ENCODE results near the gene PANK4. TPM values are rescaled to one million over a fixed set of nuclear protein-coding genes. Genes with fewer than 3 reads are reported as not detected.

Gene PANK4
- total RNA-seq, 1 donor from 2014 or later: 26.3 TPM

GRCh38 chr1:2510366-2511155 is 15.8 kb downstream of the PANK4 start:
- H3K36me3 ChIP-seq (ENCODE audit: insufficient read depth, low read length): peaks cover 7% of the 10 kb centered on the region
- Mint-ChIP-seq H3K4me1 (ENCODE audit: low read depth, unreplicated experiment) (no peaks in the 10 kb centered on the region), H3K27me3 (ENCODE audit: low read depth, unreplicated experiment) (no peaks in the 10 kb centered on the region), H3K36me3 (ENCODE audit: low read depth, unreplicated experiment) (no peaks in the 10 kb centered on the region), H3K9me3 (ENCODE audit: unreplicated experiment) (no peaks in the 10 kb centered on the region), H3K27ac (ENCODE audit: unreplicated experiment) (no peak overlapping the region), H3K4me3 (ENCODE audit: unreplicated experiment) (no peak overlapping the region)
- peaks cover 34% of the 10 kb centered on the region for H4K20me1 ChIP-seq (ENCODE audit: insufficient read depth, low read length)
- TF ChIP-seq CTCF (IDR thresholded peaks at IDR 0.05; ENCODE audit: insufficient read depth, low read depth, low read length) (no peak), EZH2 (IDR thresholded peaks at IDR 0.05; ENCODE audit: insufficient read depth, low read length) (no peak)
- FAIRE-seq (no peak), DNase-seq (ENCODE audit: low read depth) (no peak)
- no peaks in the 10 kb centered on the region for H3K79me2 ChIP-seq (ENCODE audit: insufficient read depth, low read length)
- H3K9me3 ChIP-seq (ENCODE audit: insufficient read depth, low read depth, low read length): no peaks in the 10 kb centered on the region
- H3K9ac ChIP-seq (ENCODE audit: low read length): no peak overlapping the region
- H3K27ac ChIP-seq (ENCODE audit: low read depth, low read length): no peak overlapping the region
- no peaks in the 10 kb centered on the region for H3K4me1 ChIP-seq (ENCODE audit: insufficient read depth, low read length)
- no peak overlapping the region for H3K4me3 ChIP-seq (ENCODE audit: insufficient read depth, low read depth, low read length)
- H3K27me3 ChIP-seq (ENCODE audit: insufficient read depth, low read length): no peaks in the 10 kb centered on the region
- no peak overlapping the region for H2AFZ ChIP-seq (ENCODE audit: low read depth, low read length)
- H3K4me2 ChIP-seq (ENCODE audit: low read length): no peak overlapping the region

GRCh38 chr1:2509589-2509988 is 16.8 kb downstream of the PANK4 start:
- Histone ChIP-seq H3K27ac (ENCODE audit: low read depth, low read length) (no peak overlapping the region), H3K9ac (ENCODE audit: low read length) (no peak overlapping the region), H3K4me1 (ENCODE audit: insufficient read depth, low read length) (no peaks in the 10 kb centered on the region), H2AFZ (ENCODE audit: low read depth, low read length) (no peak overlapping the region), H3K4me3 (ENCODE audit: insufficient read depth, low read depth, low read length) (no peak overlapping the region), H3K79me2 (ENCODE audit: insufficient read depth, low read length) (no peaks in the 10 kb centered on the region), H3K36me3 (ENCODE audit: insufficient read depth, low read length) (peaks cover 7% of the 10 kb centered on the region), H3K27me3 (ENCODE audit: insufficient read depth, low read length) (no peaks in the 10 kb centered on the region), H3K4me2 (ENCODE audit: low read length) (no peak overlapping the region), H3K9me3 (ENCODE audit: insufficient read depth, low read depth, low read length) (no peaks in the 10 kb centered on the region), H4K20me1 (ENCODE audit: insufficient read depth, low read length) (peaks cover 30% of the 10 kb centered on the region)
- H3K9me3 Mint-ChIP-seq (ENCODE audit: unreplicated experiment): no peaks in the 10 kb centered on the region
- H3K27me3 Mint-ChIP-seq (ENCODE audit: low read depth, unreplicated experiment): no peaks in the 10 kb centered on the region
- no peak overlapping the region for H3K4me3 Mint-ChIP-seq (ENCODE audit: unreplicated experiment)
- no peak for FAIRE-seq
- H3K36me3 Mint-ChIP-seq (ENCODE audit: low read depth, unreplicated experiment): no peaks in the 10 kb centered on the region
- no peaks in the 10 kb centered on the region for H3K4me1 Mint-ChIP-seq (ENCODE audit: low read depth, unreplicated experiment)
- no peak overlapping the region for H3K27ac Mint-ChIP-seq (ENCODE audit: unreplicated experiment)
- DNase-seq (ENCODE audit: low read depth): no peak
- TF ChIP-seq EZH2 (IDR thresholded peaks at IDR 0.05; ENCODE audit: insufficient read depth, low read length) (no peak), CTCF (IDR thresholded peaks at IDR 0.05; ENCODE audit: insufficient read depth, low read depth, low read length) (no peak)

- Histone ChIP-seq H3K4me2 (ENCODE audit: low read length) (no peak overlapping the region), H3K27me3 (ENCODE audit: insufficient read depth, low read length) (no peaks in the 10 kb centered on the region), H3K4me3 (ENCODE audit: insufficient read depth, low read depth, low read length) (no peak overlapping the region), H3K9ac (ENCODE audit: low read length) (no peak overlapping the region), H3K36me3 (ENCODE audit: insufficient read depth, low read length) (peaks cover 7% of the 10 kb centered on the region), H3K9me3 (ENCODE audit: insufficient read depth, low read depth, low read length) (no peaks in the 10 kb centered on the region), H3K4me1 (ENCODE audit: insufficient read depth, low read length) (no peaks in the 10 kb centered on the region), H3K79me2 (ENCODE audit: insufficient read depth, low read length) (no peaks in the 10 kb centered on the region), H3K27ac (ENCODE audit: low read depth, low read length) (no peak overlapping the region), H2AFZ (ENCODE audit: low read depth, low read length) (no peak overlapping the region), H4K20me1 (ENCODE audit: insufficient read depth, low read length) (peaks cover 30% of the 10 kb centered on the region)
- no peak for TF ChIP-seq CTCF (IDR thresholded peaks at IDR 0.05; ENCODE audit: insufficient read depth, low read depth, low read length)
- TF ChIP-seq EZH2 (IDR thresholded peaks at IDR 0.05; ENCODE audit: insufficient read depth, low read length): no peak
- H3K36me3 Mint-ChIP-seq (ENCODE audit: low read depth, unreplicated experiment): no peaks in the 10 kb centered on the region
- H3K9me3 Mint-ChIP-seq (ENCODE audit: unreplicated experiment): no peaks in the 10 kb centered on the region
- H3K4me1 Mint-ChIP-seq (ENCODE audit: low read depth, unreplicated experiment): no peaks in the 10 kb centered on the region
- no peak overlapping the region for H3K27ac Mint-ChIP-seq (ENCODE audit: unreplicated experiment)
- H3K27me3 Mint-ChIP-seq (ENCODE audit: low read depth, unreplicated experiment): no peaks in the 10 kb centered on the region
- H3K4me3 Mint-ChIP-seq (ENCODE audit: unreplicated experiment): no peak overlapping the region
- no peak for DNase-seq (ENCODE audit: low read depth)
- FAIRE-seq: no peak
Observed at GRCh38 chr1:2508751-2509150, 17.6 kb downstream of the PANK4 start.
